Panc1 (cell line): ENCODE results near the gene MACROD2. TPM values are rescaled to one million over a fixed set of nuclear protein-coding genes. Genes with fewer than 3 reads are reported as not detected.

Source experiments
- ATAC-seq: fragments of 200-7000 bp; cut with Tn5 transposase; 2 replicates; pipeline ENCODE4 v1.9.1; 2020; ENCODE audit warnings: mild to moderate bottlenecking, moderate library complexity
- BruUV-seq: library from RNA; stranded (reverse); fragments of 400-500 nt; replicated peaks from 2 replicates; lab custom pipeline; 2021; lab: Mats Ljungman, UMichigan
- CTCF ChIA-PET: fragments of 300-600 bp; sonication (Branson Sonifier 250); formaldehyde crosslinking; loops from one replicate; lab custom pipeline; 2022; ENCODE audit warnings: antibody characterized with exemption; lab: Charles Lee
- POLR2A ChIA-PET: fragments of 300-600 bp; sonication (Branson Sonifier 250); formaldehyde crosslinking; loops from one replicate; lab custom pipeline; 2022; ENCODE audit warnings: antibody characterized with exemption; lab: Charles Lee
- DNase-seq: peaks from one replicate; pipeline ENCODE4 v3.0.0-alpha.2; 2010; ENCODE audit warnings: low read depth, low spot score
- H3K27ac ChIP-seq: 2 replicates; pipeline ENCODE4 v1.5.1; 2011; ENCODE audit warnings: mild to moderate bottlenecking, low read length, inconsistent platforms
- H3K27me3 ChIP-seq: fragments of 200-500 bp; sonication (Bioruptor generic); 2 replicates; pipeline ENCODE4 v1.6.0; 2014; ENCODE audit warnings: low read length, inconsistent platforms; ENCODE audit not compliant: control insufficient read depth, insufficient read depth
- H3K36me3 ChIP-seq: fragments of 200-500 bp; sonication (Bioruptor generic); 2 replicates; pipeline ENCODE4 v1.5.1; 2014; ENCODE audit warnings: inconsistent platforms, mild to moderate bottlenecking, low read length, moderate library complexity; ENCODE audit not compliant: control insufficient read depth, insufficient read depth
- H3K4me1 ChIP-seq: 2 replicates; pipeline ENCODE4 v1.5.1; 2011; ENCODE audit warnings: inconsistent platforms, mild to moderate bottlenecking, low read length, moderate library complexity; ENCODE audit not compliant: control insufficient read depth, insufficient read depth
- H3K4me3 ChIP-seq, 2 experiments: 2 replicates each; pipeline ENCODE4 v1.5.1; 2011 to 2012; ENCODE audit warnings: low read depth in 2 of 2, low read length in 2 of 2, mild to moderate bottlenecking in 2 of 2, inconsistent platforms in 1 of 2, moderate library complexity in 1 of 2
- H3K9me3 ChIP-seq: fragments of 200-500 bp; sonication (Bioruptor generic); 2 replicates; pipeline ENCODE4 v1.5.1; 2014; ENCODE audit warnings: low read depth, mild to moderate bottlenecking, inconsistent platforms, low read length, moderate library complexity; ENCODE audit not compliant: control insufficient read depth, insufficient read depth
- CTCF ChIP-seq: fragments of 450-650 bp; IDR thresholded peaks from 2 replicates; pipeline ENCODE4 v1.5.1; 2017; ENCODE audit warnings: mild to moderate bottlenecking
- POLR2AphosphoS5 ChIP-seq: IDR thresholded peaks from 2 replicates; pipeline ENCODE4 v1.6.1; 2012; ENCODE audit warnings: mild to moderate bottlenecking, low read depth, low read length, moderate library complexity
- REST ChIP-seq, 2 experiments: IDR thresholded peaks; 2 replicates each; pipeline ENCODE4 v1.6.1; 2011 to 2012; ENCODE audit warnings: low read depth in 2 of 2, control low read depth in 1 of 2, low read length in 1 of 2, mild to moderate bottlenecking in 1 of 2, moderate library complexity in 1 of 2; ENCODE audit not compliant: insufficient read depth in 1 of 2
- SIN3A ChIP-seq: IDR thresholded peaks from 2 replicates; pipeline ENCODE4 v1.6.1; 2012; ENCODE audit warnings: low read depth, mild to moderate bottlenecking, low read length, moderate library complexity, borderline replicate concordance; ENCODE audit not compliant: insufficient read depth
- TCF7L2 ChIP-seq: IDR thresholded peaks from 2 replicates; pipeline ENCODE4 v1.6.1; 2011; ENCODE audit warnings: mild to moderate bottlenecking, low read depth, low read length, inconsistent platforms
- in situ Hi-C: cut with HindIII; loops from 2 replicates; pipeline ENCODE4 v1.10.0; 2016; ENCODE audit warnings: low sequenced_read_pairs, low pct_unique_long_range_greater_than_20kb
- intact Hi-C: fragments of 100-400 bp; cut with micrococcal nuclease; formaldehyde crosslinking; loops from one replicate; pipeline ENCODE4 v1.10.0; 2022; ENCODE audit not compliant: unreplicated experiment
- total RNA-seq: library from RNA; stranded (reverse); gene quantifications from one replicate; pipeline ENCODE4 v1.2.1, GENCODE V29; 2021; ENCODE audit not compliant: unreplicated experiment

Gene MACROD2
- total RNA-seq, 1 experiment from 2014 or later: 1.2 TPM

- TF ChIP-seq TCF7L2 (no peak), CTCF (no peak), POLR2AphosphoS5 (no peak), SIN3A (no peak), REST (IDR thresholded peaks at IDR 0.05; ENCODE audit: insufficient read depth in 1 of 2, low read depth in 2 of 2, low read length in 1 of 2) (no peak)
- H3K27ac ChIP-seq: no peak overlapping the region
- no peaks in the 10 kb centered on the region for H3K36me3 ChIP-seq
- ChIA-PET CTCF (no interaction called here), POLR2A (no interaction called here)
- intact Hi-C loops: no loop called here
- BruUV-seq: no TSS peak
- no peaks in the 10 kb centered on the region for H3K4me1 ChIP-seq
- DNase-seq (no peak), ATAC-seq (no peak)
- no peak overlapping the region for H3K4me3 ChIP-seq
- no peaks in the 10 kb centered on the region for H3K27me3 ChIP-seq
- no peaks in the 10 kb centered on the region for H3K9me3 ChIP-seq
- in situ Hi-C loops: no loop called here
Measured at GRCh38 chr20:14494355-14494754, 499.0 kb downstream of the MACROD2 start.

GRCh38 chr20:14495066-14495465, 499.8 kb downstream of the MACROD2 start:
- ChIA-PET POLR2A (no interaction called here), CTCF (no interaction called here)
- H3K27me3 ChIP-seq: no peaks in the 10 kb centered on the region
- H3K36me3 ChIP-seq: no peaks in the 10 kb centered on the region
- no peaks in the 10 kb centered on the region for H3K9me3 ChIP-seq
- TF ChIP-seq TCF7L2: no peak
- no peak for TF ChIP-seq REST (IDR thresholded peaks at IDR 0.05; ENCODE audit: insufficient read depth in 1 of 2, low read depth in 2 of 2, low read length in 1 of 2)
- no peak for TF ChIP-seq CTCF
- TF ChIP-seq POLR2AphosphoS5: no peak
- no peak for TF ChIP-seq SIN3A
- no peaks in the 10 kb centered on the region for H3K4me1 ChIP-seq
- H3K27ac ChIP-seq: no peak overlapping the region
- BruUV-seq: no TSS peak
- no peak overlapping the region for H3K4me3 ChIP-seq
- no peak for ATAC-seq
- intact Hi-C loops: no loop called here
- no peak for DNase-seq
- in situ Hi-C loops: no loop called here
